Measurements from ENCODE around the gene PIANP.
"Not testable (repeated sequence)": the region's sequence is repeated elsewhere in the genome, so short reads cannot be mapped to it uniquely, and the experiment has no call there.

Gene PIANP, protein sequence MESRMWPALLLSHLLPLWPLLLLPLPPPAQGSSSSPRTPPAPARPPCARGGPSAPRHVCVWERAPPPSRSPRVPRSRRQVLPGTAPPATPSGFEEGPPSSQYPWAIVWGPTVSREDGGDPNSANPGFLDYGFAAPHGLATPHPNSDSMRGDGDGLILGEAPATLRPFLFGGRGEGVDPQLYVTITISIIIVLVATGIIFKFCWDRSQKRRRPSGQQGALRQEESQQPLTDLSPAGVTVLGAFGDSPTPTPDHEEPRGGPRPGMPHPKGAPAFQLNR

DNA sequence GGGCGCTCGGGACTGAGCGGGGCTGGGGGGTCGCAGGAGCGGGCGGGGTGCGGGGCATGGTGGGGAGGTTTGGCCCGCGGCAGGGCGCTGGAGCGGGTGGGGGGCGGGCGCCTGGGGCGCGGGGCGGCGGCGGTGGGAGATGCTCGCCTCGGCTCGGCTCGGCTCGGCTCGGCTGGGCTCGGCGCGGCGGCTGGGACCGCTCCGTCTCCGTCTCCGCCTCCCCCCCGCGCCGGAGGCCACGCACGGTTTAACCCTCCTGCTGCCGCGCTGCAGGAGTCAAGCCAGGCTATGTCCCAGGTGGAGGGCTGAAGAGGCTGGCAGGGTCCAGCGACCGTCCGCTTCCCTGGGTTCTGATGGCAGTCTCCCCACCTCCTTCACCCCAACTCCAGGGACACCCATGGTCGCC is at the start of gene PIANP:
PIANP (minus strand) TSS at position 170 of the 406 bp plus-strand sequence. CDS start 2,754 bp downstream, outside the sequence.
- no peak for DNase-seq (ENCODE audit: low read depth)

DNA sequence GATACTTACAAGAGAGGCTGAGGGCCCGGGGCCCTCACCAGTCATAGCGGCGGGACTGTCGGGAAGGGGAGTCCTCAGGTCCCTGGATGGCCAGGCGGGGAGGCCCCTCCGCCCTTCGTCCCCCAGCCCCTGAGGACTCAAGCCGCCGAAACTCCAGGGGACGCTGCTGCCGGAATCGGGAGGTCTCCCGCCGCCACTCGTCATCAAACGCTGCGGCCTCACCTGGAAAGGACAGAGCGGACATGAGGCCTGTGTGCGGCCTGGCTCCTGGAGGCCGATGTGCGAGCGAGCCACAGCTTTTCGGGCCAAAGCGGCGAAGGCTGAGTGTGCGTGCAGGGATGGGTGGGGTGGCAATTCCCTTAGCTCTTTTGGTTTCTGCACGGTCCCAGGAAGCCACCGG is 48.1 kb upstream of the PIANP start:
- DNase-seq (ENCODE audit: low read depth): no peak

DNA sequence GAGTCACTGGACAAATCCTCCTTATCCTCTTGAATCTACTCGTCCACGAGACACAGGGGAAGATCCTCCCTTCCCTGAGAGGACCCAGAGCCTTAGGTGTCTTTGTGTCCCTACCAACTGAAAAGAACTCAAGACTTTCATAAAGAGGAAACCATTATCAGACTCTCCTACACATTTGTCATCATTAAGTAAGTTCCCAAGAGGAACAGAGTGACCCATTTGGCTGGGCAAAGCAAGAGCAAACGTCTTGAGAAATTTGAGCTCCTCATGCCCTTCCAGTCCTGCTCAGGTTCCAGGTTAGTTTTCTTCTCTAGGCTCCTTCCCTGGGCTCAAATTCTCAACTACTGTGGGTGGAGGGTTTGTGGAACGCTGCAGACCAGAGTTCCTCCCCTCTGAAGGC is 46.6 kb upstream of the PIANP start:
- no peak for DNase-seq (ENCODE audit: low read depth)

DNA sequence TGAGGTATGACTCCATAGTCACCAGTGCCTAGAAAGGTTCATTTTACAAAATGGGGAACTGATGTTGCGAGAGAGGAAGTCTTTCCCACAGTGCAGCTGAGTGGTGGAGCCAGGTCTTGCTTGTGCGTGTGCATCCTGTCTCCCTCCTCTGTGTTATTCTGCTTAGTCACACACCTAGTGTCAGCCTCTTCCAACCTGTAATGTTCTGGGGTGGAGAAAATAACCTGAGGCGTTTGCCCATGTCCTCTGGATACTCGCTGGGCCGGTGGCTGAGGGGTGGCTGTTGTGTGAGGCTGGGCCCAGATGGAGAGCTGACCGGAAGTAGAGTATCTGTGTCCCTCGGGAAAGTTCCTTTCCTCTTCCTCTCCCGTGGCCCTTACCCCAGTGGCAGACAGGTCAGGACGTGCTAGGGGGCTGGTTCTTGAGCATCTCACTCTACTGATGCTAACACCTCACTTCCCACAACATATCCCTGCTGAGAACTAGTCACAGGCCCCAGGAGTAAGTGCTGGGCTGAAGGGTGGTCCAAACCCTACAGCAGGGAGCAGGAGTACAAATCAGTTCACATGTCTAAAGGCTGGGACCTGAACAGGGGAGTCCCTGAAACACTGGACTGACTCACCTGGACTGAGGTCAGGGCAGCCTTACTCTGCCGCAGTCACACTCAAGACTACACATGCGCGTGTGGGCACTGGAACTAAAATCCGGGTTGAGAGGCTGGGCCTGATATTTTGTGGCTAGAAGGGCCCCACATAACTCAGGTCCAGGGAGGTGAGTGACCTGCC is 45.3 kb upstream of the PIANP start:
- no peak for DNase-seq (ENCODE audit: low read depth)

DNA sequence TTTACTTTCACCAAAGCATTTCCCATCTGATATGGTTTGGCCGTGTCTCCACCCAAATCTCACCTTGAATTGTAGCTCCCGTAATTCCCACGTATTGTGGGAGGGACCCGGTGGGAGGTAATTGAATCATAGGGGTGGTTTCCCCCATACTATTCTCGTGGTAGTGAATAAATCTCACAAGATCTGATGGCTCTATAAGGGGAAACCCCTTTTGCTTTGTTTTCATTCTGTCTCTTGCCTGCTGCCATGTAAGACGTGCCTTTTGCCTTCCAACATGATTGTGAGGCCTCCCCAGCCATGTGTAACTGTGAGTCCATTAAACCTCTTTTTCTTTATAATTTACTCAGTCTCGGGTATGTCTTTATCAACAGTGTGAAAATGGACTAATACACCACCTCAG is 42.7 kb upstream of the PIANP start:
- not testable (repeated sequence) for DNase-seq (ENCODE audit: low read depth)

DNA sequence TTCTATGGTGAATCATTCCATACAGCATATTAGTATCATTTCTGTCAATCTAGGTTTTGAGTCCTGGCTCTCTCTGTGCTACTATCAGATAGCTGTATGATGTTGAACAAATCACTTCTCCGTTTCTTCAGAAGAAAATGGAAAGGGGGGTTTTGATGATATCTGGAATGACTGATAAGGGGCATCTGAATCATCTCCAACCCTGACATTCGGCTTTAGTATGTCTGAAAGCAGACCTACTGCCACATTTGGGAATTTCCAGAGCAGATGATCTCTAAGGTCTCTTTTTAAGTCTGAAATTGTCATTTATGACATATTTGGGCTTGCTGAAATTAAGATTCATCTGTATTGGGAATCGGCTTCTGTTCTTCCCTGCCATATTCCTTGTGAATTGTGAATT is 42.2 kb upstream of the PIANP start:
- DNase-seq (ENCODE audit: low read depth): no peak

DNA sequence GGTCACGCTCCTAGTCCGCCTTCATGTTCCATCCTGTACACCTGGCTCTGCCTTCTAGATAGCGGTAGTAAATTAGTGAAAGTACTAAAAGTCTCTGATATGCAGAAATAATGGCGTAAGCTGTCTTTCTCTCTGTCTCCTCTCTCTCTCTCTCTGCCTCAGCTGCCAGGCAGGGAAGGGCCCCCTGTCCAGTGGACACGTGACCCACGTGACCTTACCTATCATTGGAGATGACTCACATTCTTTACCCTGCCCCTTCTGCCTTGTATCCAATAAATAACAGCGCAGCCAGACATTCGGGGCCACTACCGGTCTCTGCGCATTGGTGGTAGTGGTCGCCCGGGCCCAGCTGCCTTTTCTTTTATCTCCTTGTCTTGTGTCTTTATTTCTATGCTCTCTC is 41.5 kb upstream of the PIANP start:
- not testable (repeated sequence) for DNase-seq (ENCODE audit: low read depth)

DNA sequence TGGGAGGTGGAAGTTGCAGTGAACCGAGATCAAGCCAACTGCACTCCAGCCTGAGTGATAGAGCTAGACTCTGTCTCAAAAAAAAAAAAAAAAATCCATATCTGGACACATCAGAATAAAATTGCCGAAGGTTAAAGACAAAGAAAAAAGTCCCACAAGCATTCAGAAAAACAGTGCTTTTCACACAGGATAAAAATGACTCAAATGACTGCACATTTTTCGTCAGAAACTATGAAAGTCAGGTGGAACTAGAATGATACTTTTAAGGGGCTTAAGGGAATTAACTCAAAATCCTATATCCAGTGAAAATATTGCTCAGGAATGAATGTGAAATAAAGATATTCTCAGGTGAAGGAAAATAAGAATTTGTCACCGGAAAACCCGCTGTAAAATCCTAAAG is 36.1 kb upstream of the PIANP start:
- DNase-seq (ENCODE audit: low read depth): no peak

DNA sequence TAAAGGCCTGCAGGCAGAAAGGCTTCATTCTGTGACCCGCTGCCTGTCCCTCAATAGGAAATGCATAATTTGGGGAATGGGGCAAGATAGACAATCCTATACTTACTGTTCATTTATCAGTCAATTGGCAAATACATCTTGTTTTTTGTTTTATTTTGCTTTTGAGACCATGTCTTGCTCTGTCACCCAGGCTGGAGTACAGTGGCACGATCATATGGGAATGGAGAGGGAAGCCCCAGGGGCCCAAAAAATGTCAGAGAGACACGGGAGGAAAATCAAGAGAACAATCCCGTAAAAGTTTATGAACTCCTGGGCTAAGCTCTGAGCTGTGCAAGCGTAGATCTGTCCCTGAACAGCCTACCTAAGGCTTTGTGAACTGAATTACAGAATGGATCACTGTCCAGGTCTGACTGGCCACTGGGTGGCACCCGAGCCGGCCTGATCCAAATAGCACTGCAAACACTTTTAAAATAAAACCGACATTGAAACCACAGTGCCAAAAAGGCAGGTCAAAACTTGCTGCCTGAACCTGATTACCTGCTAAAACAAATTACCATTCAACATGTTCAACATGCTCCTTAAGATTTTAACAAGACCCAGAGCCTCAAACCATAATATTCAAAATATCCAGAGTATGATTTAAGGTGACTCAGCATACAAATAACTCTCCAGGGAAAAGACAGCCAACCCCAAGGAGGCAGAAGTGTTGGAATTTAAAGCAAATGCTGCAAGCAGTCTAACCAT is 35.0 kb upstream of the PIANP start:
- no peak for DNase-seq (ENCODE audit: low read depth)

DNA sequence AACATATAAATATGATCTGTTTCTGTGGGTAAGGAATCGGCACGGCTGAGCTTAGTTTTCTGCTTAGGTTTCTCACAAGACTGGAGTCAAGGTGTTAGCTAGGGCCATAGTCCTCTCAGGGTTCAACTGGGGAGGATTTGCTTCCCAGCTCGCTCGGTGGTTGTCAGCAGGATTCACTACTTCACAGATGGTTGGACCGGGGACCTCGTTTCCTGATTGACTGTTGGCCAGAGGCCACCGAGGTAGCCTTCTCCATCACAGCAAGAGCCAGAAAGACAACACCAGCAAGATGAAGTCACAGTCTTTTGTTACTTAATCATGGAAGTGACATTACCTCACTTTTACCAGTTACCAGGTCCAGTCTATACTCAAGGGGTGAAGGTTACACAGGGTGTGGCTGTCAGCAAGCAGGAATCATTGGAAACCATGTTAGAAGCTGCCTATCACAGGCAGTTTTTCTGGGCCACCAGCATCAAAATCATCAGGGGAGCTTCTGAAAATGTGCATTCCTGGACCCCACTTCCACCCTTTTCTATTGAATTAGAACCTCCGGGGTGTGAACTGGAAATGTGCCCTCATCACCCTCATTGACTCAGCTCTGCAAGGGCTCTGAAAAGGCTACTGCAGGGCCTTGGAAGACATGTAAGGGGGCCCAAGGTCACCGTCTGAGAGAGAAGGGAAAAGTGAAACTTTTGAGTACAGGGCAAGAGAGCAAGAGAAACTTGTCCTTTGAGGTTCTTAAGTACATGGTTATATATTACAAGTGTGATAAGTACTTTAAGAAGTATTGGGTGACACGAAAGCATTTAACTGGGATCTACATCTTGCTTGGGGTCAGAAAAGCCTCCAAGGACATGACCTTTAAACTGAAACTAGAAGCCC is 34.1 kb upstream of the PIANP start:
- no peak for DNase-seq (ENCODE audit: low read depth)

DNA sequence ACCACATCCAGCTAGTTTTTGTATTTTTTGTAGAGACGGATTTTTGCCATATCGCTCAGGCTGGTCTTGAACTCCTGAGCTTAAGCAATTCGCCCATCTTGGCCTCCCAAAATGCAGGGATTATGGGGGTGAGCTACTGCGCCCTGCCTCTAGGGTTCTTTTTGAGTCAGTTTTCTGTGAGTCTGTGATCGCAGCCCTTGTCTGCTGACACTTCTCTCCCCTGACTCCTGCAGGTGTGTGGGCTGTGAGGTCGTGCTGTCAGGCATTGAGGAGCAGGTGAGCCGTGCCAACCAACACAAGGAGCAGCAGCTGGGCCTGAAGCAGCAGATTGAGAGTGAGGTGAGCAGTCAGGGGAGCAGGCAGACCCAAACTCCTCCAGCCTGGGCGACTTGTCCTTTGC is 29.6 kb upstream of the PIANP start:
- DNase-seq (ENCODE audit: low read depth): no peak

DNA sequence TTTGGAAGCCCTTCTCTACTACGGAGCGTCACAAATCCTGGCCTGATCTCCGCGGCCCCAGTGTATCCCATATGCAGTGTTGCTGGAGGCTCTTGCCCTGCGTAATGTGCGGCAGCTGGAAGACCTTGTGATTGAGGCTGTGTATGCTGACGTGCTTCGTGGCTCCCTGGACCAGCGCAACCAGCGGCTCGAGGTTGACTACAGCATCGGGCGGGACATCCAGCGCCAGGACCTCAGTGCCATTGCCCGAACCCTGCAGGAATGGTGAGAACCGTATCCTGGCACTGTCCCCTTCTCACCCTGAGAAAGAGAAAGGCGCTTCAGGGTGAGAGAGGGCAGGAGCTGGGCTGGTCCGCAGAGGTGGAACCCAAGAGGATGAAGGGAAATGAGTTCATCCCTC is 28.6 kb upstream of the PIANP start:
- no peak for DNase-seq (ENCODE audit: low read depth)

DNA sequence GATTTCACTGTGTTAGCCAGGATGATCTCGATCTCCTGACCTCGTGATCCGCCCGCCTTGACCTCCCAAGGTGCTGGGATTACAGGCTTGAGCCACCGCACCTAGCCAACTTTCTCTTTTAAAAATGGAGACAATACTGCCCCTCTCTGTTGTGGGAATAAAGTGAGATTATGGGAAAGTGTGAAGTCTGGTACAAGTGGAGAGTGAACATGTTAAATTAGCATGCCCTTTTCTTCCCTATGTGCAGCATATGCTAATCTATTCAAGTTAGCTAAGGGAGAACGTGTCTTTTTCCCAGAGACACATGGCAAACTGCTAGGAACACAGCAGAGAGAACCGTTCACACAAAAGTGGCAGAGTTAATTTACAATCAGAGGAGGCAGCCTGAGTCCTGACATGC is 24.7 kb upstream of the PIANP start:
- no peak for DNase-seq (ENCODE audit: low read depth)

DNA sequence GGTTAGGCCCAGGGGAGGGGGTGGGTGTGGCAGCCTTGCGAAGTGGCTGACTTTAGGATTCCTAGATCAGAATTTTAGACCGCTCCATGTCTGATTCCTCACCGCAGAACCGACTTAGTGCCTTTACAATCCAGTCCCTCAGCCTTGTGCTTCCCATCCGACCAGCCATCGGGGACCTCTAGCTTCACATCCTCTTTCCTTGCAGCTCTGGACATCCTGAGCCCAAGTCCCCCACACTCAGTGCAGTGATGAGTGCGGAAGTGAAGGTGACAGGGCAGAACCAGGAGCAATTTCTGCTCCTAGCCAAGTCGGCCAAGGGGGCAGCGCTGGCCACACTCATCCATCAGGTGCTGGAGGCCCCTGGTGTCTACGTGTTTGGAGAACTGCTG is 23.8 kb upstream of the PIANP start:
- no peak for DNase-seq (ENCODE audit: low read depth)

DNA sequence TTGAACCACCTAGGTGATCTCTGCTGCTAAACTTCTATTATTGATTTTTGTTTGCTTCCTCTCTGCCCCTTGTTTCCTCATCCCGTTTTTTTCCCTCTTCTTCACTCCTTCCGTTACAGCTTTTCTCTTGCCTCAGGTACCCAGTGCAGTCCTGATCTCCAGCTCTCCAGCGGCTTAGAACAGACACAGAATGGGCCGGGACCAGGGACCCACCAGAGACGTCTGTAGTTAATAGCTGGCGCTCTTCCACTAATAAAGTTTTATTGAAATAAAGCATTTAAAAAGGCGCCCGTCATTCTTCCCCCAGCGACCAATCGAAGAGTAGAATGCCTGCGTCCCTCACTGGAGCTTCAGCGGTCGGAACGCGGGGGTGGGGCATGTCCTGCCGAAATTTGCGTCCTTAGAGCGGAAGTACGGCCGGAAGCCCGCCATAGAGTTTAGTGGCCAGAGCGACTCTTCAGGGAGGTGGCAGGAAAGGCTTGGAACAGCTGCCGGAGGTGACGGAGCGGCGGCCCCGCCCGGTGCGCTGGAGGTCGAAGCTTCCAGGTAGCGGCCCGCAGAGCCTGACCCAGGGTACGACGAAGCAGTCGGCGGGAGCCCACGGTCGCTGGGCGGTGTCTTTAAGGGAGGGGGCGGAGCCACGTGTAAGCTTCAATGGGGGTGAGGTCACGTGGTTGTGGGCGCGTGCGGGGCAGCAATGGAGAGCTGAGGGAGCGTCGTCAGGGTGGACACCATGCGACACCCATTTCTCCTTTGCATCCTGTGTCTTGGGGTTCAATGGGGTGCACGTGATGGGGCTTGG is 23.2 kb upstream of the PIANP start, which contains the start of gene COPS7A:
COPS7A (plus strand) TSS at position 440 of the 802 bp plus-strand sequence. CDS start 611 bp downstream, outside the sequence.
- peak; percentile 92 for DNase-seq (ENCODE audit: low read depth)

DNA sequence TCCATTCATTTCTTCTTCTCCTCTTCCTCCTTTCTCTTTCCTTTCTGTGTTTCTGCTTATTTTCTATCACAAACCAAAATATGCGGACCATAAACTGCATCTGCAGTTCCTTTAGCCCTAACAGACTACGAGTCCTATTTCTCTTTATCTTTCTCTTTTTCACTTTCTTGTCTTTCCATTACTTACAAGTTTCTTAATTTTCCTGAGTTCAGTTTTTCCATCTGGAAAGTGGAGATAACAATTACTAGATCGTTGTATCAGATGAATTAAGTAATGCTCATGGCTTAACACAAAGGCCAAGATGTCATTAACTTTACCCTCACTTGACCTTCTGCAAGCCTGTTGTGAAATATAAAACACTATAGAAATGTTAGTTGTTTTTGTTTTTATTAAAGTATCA is 22.2 kb upstream of the PIANP start:
- no peak for DNase-seq (ENCODE audit: low read depth)

DNA sequence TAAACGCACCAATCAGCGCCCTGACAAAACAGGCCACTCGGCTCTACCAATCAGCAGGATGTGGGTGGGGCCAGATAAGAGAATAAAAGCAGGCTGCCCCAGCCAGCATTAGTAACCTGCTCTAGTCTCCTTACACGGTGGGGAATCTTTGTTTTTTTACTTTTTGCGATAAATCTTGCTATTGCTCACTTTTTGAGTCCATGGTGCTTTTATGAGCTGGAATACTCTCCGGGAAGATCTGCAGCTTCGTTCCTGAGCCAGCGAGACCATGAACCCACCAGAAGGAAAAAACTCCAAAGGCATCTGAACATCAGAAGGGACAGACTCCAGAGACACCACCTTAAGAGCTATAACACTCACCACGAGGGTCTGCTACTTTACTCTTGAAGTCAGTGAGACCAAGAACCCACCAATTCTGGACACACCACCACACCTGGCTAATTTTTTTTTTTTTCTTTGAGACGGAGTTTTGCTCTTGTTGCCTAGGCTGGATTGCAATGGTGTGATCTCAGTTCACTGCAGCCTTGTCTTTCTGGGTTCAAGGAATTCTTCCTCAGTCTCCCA is 16.3 kb upstream of the PIANP start:
- no peak for DNase-seq (ENCODE audit: low read depth)

DNA sequence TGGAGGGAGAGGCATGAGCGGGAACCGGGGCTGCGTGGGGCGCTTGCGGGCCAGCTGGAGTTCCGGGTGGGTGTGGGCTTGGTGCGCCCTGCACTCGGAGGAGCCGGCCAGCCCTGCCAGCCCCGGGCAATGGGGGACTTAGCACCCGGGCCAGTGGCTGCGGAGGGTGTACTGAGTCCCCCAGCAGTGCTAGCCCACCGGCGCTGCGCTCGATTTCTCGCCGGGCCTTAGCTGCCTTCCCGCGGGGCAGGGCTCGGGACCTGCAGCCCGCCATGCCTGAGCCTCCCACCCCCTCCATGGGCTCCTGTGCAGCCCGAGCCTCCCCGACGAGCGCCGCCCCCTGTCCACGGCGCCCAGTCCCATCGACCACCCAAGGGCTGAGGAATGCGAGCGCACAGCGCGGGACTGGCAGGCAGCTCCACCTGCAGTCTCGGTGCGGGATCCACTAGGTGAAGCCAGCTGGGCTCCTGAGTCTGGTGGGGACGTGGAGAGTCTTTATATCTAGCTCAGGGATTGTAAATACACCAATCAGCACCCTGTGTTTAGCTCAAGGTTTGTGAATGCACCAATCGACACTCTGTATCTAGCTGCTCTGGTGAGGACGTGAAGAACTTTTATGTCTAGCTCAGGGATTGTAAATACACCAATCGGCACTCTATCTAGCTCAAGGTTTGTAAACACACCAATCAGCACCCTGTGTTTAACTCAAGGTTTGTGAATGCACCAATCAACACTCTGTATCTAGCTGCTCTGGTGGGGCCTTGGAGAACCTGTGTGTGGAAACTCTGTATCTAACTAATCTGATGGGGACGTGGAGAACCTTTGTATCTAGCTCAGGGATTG is 15.6 kb upstream of the PIANP start:
- not testable (repeated sequence) for DNase-seq (ENCODE audit: low read depth)

DNA sequence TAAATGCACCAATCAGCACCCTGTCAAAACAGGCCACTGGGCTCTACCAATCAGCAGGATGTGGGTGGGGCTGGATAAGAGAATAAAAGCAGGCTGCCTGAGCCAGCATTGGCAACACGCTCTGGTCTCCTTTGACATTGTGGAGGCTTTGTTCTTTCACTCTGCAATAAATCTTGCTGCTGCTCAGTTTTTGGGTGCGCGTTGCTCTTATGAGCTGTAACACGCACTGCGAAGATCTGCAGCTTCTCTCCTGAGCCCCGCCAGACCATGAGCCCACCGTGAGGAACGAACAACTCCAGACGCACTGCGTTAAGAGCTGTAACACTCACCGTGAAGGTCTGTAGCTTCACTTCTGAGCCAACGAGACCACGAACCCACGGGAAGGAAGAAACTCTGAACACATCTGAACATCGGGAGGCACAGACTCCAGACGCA is 8.4 kb upstream of the PIANP start:
- no peak for DNase-seq (ENCODE audit: low read depth)

DNA sequence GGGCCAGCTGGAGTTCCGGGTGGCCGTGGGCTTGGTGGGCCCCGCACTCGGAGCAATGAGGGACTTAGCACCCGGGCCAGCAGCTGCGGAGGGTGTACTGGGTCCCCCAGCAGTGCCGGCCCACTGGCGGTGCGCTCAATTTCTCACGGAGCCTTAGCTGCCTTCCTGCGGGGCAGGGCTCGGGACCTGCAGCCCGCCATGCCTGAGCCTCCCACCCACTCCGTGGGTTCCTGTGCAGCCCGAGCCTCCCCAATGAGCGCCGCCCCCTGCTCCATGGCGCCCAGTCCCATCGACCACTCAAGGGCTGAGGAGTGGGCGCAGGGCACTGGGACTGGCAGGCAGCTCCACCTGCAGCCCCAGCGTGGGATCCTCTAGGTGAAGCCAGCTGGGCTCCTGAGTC is 7.7 kb upstream of the PIANP start:
- not testable (repeated sequence) for DNase-seq (ENCODE audit: low read depth)
